HG03520 (cell line): ENCODE measurements around the gene GATAD2A.
"Not testable (repeated sequence)": the region's sequence is repeated elsewhere in the genome, so short reads cannot be mapped to it uniquely, and the experiment has no call there.

Experiments
- ATAC-seq: cut with Tn5 transposase; IDR thresholded peaks from one replicate; pipeline ENCODE4 v1.9.1; 2021; ENCODE audit warnings: mild to moderate bottlenecking, moderate library complexity; ENCODE audit not compliant: unreplicated experiment

GATAD2A gene

DNA sequence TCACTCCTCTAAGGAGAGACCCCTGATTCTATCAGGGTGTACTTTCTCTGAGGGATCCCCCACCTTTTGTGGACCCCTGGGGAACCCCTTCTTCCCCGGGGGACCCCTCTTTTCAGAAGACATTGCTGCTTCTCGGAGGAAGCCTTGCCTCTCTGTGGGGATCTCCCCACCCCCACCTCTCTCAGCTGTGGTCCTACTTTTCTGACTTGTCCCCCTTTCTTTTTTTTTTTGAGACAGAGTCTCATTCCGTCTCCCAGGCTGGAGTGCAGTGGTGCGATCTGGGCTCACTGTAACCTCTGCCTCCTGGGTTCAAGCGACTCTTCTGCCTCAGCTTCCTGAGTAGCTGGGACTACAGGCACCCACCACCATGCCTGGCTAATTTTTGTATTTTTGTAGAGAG is 18.4 kb upstream of the GATAD2A start:
- ATAC-seq: no peak

DNA sequence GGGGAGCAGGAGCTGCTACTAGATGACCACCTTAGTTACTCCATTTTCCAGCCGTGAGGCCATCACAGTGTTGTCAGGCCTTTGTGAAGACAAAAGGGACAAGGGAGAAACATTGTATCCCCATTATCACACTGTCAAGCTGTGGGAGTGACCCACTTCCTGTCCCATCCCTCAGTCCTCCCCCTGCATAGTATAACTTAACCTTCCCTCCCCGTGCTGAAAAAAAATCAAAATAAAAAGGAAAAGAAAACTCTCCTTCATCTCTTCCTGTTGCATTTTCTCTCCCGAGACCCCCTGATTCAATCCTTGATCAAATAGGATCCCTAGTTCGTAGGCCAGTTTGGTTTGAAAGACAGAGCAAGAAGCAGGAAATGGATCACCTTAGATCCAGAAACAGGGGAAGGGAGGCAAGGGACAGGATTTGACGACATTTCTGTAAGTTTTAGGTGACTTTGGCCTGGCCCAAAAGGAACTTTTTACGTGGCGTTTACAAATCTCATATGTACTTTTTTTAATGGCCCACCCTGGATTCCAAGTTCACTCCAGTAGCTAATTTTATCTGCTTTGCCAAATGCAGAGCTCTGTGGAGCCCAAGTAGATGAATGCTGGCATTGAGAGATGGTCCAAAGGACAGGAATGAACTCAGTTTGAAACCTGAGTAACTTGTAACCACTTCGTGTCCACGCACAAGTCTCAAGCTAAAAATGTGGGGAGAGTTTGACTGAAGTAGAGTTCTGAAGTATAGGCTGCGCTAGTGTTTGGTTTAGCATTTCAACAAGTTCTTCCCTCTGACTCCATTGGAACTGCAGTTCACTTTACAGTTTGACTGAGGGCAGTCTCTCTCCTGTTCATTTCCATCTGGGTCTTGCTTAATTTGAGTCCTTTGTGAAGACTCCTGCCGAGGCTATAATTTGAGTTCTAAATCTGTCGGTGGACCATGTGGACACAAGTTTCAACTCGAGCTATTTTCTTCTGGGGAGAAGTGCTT is 16.6 kb upstream of the GATAD2A start:
- no peak for ATAC-seq

DNA sequence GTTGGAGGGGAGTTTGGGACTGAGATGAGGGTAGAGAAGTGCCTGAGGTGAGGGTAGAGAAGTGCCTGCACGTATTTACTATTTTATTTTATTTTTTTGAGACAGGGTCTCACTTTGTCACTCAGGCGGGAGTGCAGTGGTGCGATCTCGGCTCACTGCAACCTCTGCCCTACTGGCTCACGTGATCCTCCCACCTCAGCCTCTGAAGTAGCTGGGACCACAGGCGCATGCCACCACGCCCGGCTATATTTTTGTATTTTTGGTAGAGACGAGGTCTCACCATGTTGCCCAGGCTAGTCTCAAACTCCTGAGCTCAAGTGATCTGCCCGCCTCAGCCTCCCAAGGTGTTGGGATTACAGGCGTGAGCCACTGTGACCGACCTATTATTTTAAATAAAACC is 15.8 kb upstream of the GATAD2A start:
- ATAC-seq: not testable (repeated sequence)

DNA sequence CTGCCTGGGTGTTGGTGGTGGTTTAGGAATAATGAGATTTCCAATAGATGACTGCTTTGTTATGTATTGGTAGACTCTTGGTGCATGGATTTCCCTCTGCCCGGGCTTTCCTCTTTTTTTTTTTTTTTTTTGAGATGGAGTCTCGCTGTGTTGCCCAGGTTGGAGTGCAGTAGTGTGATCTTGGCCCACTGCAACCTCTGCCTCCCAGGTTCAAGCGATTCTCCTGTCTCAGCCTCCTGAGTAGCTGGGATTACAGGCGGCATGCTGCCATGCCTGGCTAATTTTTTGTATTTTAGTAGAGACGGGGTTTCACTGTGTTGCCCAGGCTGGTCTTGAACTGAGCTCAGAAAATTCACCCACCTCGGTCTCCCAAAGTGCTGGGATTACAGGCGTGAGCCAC is 11.1 kb upstream of the GATAD2A start:
- ATAC-seq: not testable (repeated sequence)

DNA sequence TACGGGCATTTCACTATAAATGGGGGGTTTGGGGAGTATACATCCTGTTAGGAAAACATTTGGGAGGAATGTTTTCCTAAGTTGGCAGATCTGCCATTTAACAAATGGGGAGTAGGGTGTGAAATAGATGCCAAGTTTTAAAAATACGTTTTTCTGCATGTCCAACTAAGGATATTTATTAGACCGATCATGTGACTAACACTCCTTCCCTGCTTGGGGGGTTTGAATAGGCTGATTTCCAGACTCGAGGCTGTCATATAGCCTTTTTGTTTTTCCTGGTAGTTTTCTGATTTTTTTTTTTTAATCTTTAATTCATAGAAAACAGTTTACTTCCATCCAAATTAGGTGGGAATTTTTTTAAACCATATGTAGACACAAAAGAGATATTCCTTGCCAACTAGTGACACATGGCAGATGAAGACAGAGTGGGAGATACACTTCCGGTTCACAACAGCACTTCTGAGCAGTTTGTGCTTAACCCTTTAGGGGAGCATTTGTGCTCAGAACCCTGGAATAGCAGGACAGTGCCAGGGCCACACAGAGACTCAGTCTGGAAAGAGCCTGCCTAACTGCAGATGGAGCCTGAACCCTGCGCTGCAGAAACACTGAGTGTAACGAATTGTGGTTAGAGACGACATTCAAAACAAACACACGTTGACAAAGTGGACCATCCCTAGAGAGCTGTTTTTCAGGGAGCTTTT is 5.6 kb upstream of the GATAD2A start:
- ATAC-seq: no peak

DNA sequence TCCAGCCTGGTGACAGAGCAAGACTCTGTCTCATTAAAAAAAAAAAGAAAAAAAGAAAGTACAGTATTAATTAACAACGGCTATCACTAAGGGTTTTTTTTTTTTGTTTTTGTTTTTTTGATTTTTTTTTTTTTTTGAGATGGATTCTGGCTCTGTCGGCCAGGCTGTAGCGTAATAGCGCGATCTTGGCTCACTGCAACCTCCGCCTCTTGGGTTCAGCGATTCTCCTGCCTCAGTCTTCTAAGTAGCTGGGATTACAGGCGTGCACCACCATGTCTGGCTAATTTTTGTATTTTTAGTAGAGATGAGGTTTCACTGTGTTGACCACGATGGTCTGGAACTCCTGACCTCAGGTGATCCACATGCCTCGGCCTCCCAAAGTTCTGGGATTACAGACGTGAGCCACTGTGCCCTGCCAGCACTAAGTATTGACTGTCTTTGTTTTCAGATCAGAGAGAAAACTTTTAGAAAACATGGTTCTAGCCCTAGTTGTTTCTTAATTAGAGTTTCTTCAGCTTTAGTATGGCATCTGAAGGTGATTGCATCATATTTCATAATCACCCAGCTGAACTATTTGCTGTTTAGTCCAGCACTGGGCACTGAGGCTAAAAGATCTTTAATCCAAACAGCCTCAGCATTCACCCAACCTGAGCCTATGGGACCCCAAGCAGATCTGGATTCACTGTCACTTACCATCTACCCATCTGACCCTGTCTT is 2.7 kb upstream of the GATAD2A start:
- no peak for ATAC-seq

DNA sequence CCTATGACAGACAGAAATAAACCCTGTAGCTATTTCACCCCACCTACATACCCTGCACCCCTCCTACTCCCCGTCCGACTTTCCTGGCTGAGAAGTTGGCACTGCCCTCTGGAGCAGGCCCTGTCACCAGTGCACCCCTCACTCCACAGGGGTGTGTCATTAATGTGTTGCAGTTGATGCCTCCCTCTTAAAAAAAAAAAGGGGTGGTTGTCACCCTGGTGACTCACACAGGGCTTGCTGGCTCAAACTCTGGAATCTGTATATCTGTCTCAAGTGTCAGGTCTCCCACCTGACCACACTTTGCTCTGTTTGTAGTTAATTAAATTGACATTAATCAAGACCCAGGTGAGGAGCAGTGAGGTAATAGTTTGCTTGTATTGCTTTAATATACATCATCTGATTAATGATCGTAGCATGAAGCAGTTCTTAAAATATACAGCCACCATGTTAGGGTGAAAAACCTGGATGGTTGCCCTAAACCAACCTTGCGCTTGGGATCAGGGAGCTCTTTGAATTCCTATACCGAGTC is 2.0 kb upstream of the GATAD2A start:
- no peak for ATAC-seq

DNA sequence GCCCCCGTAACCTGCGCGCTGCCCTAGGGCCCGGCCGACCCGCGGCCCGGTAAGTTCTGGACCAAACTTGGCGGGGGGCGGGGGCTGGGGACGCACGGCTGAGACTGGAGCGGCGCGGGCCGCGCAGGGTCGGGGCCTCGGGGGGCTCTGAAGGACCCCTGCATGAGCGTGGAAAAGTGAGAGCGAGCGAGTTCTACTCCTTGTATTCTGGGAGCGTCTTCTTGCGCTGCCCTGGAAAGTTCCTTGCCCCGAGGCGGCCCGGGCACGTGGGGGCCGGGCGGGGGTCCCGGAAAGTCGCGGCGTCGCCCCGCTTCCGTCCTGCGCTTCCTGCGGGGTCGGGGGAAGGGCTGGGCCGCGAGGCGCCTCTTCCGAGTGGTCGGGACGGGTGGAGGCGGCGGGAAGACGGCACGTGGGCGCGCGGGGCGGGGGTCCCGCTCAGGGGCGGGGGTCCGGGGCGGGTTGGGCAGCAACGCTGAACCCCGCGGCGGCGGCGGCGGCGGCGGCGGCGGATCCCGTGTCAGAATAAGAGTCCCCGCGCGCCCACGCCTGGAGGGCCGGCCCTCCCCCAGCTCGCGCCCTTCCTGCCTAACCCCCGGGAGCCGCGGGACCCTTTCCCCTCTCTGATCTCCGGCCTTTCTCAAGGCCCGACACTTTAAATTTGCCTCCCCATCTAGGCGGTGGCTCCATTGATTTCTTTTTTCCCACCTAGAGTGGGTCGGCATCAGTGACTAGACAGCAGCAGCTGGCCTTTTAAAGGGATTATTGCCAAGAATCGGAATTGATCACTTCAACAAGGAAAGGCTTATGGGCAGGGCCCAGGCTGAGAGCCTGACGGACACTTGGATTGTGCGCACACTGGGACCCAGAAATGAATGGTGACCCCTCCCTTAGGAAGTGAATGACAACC is 749 bp downstream of the GATAD2A start:
- no peak for ATAC-seq

DNA sequence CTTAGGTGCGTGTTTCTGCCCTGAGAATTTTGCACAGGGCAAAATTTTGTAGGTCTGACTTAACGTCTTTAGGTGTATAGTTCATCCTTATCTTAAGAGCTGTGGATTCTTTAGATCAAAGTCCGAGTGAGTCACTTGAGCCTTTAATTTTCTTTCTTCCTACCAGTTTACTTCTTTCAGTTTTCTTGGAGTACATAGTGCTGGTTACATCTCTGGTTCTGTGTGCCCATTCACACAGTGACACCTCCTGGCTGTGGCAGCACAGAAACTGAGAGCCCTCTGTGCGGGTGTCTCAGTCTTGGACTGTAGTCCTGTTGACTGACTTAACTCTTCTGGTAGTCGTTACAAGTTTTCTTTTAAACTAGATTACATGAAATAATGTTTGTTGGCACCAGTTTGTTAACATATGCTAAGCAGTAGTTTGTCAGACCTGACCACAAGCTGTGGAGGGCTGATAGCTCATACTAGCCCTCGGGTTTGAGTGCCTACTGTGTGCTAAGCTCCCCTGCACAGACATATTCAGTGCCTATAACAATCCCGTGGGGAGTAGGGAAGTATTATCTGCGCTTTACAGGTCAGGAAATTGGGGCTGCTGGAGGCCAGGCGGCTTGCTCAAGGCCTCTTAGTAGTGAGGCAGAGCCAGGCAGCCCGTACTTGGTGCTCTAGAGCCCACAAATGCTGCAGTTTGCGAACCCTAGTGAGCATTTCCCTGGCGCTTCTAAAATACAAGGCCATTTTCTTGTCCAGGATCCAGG is 1.6 kb downstream of the GATAD2A start:
- ATAC-seq: no peak

DNA sequence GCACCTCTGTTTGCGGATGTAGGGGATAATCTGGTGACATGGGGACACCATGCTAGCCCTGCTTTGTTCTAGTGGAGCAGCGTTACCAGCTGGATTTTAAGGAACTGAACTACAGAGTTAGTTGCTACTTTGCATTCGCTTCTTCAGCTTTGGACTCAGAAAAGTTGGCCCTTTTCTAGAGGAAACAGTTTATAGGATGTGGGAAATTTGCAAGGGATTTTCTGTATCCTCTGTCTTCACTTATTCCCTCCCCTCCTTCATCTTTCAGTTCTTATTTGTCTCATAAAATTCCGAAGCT is 2.1 kb downstream of the GATAD2A start:
- ATAC-seq: no peak

DNA sequence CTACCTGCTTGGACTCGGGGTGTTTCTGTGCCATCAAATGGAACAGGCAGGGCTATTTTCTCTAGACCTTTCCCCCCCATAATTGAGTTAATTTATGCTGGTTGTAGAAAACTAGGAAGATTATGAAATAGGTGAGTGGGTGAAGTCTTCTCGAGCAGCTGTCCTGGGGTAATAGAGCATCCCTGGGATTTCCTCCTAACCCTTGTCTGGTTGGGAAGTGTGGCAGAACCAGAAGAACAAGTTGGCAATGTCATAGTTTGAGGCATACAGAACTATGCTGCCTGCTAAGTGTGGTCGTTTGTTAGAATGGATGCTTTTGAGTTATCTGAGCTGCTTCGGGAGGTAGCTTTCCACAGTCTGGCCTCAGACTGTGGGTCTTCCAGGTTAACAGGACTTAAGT is 3.7 kb downstream of the GATAD2A start:
- ATAC-seq: no peak

DNA sequence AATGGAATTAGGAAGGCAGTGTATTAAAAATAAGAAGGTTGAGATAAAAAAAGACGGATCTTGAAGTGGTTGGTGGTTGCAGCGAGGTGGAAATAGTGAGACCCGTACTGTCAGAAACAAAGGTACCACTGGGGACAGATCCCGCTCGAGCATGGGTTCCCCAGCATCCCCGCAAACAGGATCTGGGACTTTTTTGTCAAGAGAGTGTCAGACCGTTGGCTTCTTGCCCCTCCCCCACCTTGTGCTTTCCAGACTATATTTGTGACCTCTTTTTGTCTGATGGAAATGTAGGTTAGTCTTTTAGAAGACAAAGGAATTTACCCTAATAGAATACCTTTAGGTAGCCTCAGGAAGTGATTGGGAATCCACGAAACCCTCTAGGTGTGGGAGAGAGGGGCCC is 4.2 kb downstream of the GATAD2A start:
- no peak for ATAC-seq

DNA sequence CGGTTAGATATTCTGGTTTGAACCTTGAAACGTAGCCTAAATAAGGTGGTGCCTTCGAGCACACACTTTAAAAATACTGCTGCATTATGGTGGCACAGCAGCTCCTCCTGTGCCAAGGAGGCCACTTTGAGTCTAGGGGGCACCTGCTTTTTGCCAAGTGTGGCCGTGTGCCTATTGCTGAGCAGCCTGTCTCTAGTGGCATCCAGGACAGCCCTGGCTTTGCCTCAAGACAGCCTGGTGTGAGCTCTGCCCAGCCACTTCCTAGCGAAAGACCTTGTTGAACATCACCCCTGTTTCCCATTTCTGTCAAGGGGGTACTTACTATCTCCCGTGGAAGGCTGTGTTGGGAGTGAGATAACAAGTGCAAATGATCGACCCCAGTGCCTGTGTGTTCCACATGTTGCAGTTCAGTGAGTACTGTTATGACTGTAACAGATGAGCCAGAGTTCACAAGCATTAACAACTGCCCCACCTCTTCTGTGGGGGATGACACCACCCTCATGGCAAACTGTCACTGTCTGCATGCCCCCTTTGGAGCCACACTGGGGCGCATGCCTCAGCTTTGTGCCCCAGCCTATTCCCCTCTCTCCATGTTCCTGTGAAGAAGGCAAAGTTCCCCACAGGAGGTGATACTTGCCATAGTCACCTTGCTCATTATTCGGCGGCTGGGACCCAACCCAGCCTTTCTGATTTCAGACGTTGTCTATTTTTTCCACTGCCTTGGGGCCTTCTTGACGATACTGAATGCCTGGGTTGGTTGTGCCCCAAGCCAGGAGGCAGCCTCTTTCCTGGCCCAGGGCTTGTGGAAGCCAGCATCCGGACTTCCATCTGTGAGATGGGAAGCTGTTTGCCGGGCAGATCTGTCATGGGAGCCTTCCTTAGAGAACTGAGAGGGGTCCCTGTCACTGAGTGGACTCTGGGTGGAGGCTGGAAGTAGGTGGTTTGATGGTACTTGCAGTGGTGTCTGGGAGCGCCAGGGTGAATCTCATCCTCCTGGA is 5.4 kb downstream of the GATAD2A start:
- no peak for ATAC-seq

DNA sequence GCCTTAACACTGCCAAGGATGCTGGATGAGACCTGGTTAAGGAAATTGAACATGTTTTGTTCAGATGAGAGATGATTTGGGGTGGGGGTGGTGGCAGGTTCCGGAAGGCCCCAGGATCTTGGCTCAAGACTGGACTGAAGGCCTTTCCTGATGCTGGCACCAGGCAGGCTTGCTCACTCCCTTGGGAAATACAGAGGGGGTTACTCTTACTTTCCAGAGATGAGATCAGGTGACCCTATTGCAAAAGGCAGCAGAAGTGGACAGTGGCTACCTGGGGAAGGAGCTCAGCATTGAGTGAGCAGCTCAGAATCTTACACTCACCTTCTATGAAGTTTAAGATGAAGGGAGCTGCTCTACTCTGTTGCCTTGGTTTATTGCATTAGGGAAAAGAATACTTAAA is 10.8 kb downstream of the GATAD2A start:
- no peak for ATAC-seq

DNA sequence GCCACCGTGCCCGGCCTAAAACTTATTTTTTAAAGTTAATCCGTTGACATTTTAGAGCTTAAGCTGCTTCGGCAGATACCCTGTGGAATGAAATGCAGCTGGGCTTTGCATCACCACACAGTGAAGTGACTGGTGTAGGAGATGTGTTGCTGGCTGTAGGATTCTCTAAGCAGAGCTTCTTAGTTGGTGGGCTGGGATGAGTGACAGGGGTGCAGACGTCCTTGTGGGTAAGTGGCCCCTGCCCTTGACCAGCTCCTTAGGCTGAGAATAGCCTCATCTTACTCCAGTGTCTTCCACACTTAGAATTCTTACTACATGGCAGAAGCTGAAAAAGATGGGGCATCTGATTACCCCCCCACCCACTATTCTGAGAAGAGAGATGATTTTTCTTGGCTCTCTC is 11.6 kb downstream of the GATAD2A start:
- ATAC-seq: no peak

DNA sequence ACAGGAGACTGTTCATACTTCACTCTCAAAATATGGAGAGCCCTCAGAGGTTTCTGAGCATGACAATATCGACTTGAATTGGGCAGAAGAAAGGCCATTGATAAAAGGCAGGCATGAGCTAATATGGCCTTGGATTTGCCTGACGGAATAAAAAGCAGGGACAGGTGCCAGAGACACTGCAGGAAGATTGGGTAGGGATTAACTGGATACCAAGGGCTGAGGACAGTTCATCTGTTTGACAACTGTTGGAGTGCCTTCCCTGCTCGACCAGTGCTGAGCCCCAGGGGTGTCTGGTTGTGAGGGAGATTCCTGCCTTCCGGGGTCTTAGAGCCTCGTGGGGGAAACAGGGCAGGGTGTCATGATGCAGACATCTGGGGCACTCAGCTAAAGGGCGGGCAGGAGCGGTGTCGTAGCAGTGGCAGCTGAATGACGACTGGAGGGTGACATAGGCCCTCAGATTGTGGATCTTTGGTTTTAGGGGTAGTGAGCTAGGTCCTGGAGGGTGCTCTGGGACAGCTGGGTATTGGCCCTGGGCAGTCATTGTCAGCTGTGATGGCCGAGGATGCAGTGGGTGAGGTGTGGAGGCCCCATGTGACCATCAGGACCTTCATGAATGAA is 12.3 kb downstream of the GATAD2A start:
- ATAC-seq: no peak

DNA sequence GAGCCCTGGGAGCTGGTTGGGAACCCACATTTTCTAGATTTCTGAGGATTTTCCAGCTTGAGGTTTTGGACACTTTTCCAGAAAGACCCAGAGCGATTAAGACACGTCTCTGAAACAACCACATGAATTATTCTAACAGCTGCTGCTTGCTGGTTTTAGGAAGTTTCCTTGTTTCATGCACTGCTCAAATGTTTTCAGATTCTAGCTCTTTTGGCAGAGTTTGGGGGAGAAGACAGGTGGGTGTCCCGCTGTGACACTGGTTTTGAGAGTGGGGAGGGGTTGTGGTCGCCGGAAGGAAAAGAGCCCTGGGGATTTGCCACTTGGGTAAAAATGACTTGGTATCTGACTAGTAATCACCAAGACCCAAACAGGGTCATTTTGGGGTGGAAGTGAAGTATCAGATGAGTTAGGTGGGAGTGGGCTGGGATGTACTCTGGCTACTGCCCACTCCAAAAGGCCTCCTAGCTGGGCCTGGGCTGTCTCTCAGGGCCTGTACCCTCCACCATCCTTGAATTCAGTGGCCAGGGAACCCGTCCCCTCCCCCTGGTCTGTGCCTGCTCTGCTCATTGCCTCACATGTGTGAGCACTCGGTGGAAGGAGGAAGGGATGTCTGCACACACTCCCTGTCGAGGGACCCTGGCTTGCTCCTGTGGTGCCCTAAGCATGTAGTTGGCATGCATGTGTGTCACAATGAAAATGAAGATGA is 13.2 kb downstream of the GATAD2A start:
- no peak for ATAC-seq
